IPS-NIHi7 (cell line): ENCODE data around the gene MTPN.

Experiments used
- DNase-seq: peaks from one replicate; pipeline ENCODE4 v3.0.0; 2012; ENCODE audit warnings: mixed read lengths; ENCODE audit errors: extremely low spot score

Gene MTPN

GRCh38 chr7:135886345-135887132 is 90.6 kb downstream of the MTPN start:
- DNase-seq = no peak

- DNase-seq = no peak
Measured at GRCh38 chr7:135884495-135885232, 92.5 kb downstream of the MTPN start.

DNA sequence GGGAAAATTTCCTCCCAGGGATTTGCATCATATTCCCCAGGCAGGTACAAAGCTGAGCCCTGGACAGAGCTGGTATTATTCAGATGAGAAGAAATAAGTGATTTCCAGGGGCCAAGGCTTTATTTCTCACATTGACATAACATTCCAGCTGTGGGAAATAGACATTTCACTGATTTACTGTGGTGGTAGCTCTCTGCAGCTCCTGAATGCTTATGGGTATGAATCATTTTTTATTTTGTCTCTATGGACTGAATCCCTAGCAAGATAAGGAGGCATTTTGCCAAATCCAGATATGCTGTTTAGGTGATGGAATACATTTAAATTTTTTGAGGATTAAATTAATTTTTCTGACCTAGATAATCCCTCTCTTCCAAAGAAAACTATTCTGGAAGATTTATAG is 97.9 kb downstream of the MTPN start:
- DNase-seq = no peak

GRCh38 chr7:135878284-135878683 is 98.9 kb downstream of the MTPN start:
- DNase-seq = no peak

DNA sequence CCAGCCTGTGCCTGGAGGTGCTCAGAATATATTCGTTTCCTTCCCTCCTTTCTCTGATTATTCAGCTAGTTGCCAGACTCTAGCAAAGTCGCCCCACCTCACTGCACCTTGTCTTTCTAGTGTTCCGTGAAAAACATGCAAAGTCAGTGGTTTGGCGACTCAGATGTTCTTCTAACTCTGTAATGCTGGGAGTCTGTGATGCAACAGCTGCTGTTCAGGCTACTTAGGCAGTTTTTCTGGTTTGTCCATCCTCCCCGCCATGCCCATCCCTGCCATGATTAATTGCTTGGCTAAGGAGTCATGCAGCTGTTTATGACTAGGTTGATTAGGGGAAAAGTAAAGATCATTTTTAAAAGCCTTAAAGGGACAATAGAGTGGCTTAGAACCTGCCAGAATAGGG is 99.4 kb downstream of the MTPN start:
- no peak for DNase-seq
